Tibial nerve (tissue), 4 donors: ENCODE data around the gene SNCAIP.

Experiments used
- CTCF ChIP-seq, 5 experiments: fragments of 200-600 bp in 3 of 5; fragments of 450-650 bp in 2 of 5; sonication (generic) in 3 of 5; IDR thresholded peaks; one replicate each; pipeline ENCODE4 v1.5.1; 2016 to 2019; ENCODE audit warnings: antibody characterized with exemption in 5 of 5, mild to moderate bottlenecking in 3 of 5, moderate library complexity in 2 of 5
- EP300 ChIP-seq, 2 donors: sonication (generic); formaldehyde crosslinking; IDR thresholded peaks; one replicate each; pipeline ENCODE4 v1.6.1; 2017; ENCODE audit warnings: antibody characterized with exemption in 2 of 2, mild to moderate bottlenecking in 1 of 2
- POLR2A ChIP-seq, 2 donors: fragments of 450-650 bp; IDR thresholded peaks; one replicate each; pipeline ENCODE4 v1.6.1; 2017; ENCODE audit warnings: antibody characterized with exemption in 2 of 2, mild to moderate bottlenecking in 2 of 2, moderate library complexity in 2 of 2

- TF ChIP-seq POLR2A (IDR thresholded peaks at IDR 0.05) (no peak), CTCF (IDR thresholded peaks at IDR 0.05) (no peak), EP300 (IDR thresholded peaks at IDR 0.05) (no peak)
Measured at GRCh38 chr5:122424132-122424531, 112.1 kb downstream of the SNCAIP start.
